Measurements from ENCODE around the gene HCN2. TPM values are rescaled to one million over a fixed set of nuclear protein-coding genes. Genes with fewer than 3 reads are reported as not detected.

Gene HCN2
- 0.06 TPM in 1 of 2 replicates, not detected in the other for total RNA-seq (ENCODE audit: low replicate concordance)

DNA sequence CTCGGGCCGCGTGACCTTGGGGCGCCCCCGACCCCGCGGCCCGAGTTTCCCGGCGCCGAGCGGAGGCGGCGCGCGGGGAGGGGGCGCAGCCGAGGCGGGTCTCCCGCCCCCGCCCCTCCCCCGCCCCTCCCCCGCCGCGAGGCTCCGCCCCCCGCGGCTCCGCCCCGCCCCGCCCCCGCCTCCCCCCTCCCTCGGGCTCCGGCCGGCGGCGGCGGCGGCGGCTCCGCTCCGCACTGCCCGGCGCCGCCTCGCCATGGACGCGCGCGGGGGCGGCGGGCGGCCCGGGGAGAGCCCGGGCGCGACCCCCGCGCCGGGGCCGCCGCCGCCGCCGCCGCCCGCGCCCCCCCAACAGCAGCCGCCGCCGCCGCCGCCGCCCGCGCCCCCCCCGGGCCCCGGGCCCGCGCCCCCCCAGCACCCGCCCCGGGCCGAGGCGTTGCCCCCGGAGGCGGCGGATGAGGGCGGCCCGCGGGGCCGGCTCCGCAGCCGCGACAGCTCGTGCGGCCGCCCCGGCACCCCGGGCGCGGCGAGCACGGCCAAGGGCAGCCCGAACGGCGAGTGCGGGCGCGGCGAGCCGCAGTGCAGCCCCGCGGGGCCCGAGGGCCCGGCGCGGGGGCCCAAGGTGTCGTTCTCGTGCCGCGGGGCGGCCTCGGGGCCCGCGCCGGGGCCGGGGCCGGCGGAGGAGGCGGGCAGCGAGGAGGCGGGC, at the start of gene HCN2:
HCN2 (plus strand) TSS at position 189 of the 703 bp plus-strand sequence; CDS start at position 254, 65 bp downstream.
- H3K27me3 Mint-ChIP-seq (ENCODE audit: insufficient read depth, low read depth) = peaks cover 37% of the 10 kb centered on the region
- H3K27ac Mint-ChIP-seq = no peak within 1 kb of the TSS
- H3K79me2 ChIP-seq (ENCODE audit: low read depth) = no peaks in the 10 kb centered on the region
- no peaks in the 10 kb centered on the region for H3K36me3 ChIP-seq
- H3K9me3 Mint-ChIP-seq = peaks cover 4% of the 10 kb centered on the region
- no peak within 1 kb of the TSS for H3K4me3 ChIP-seq
- H3K4me1 Mint-ChIP-seq = peaks cover 5% of the 10 kb centered on the region
- H3F3A ChIP-seq (ENCODE audit: low read depth) = peaks cover 24% of the 10 kb centered on the region
- peak within 1 kb of the TSS; percentile 78 for H3K4me3 Mint-ChIP-seq
- no peak within 1 kb of the TSS for H2AFZ ChIP-seq (replicated peaks)
- TF ChIP-seq, protein P1, sequence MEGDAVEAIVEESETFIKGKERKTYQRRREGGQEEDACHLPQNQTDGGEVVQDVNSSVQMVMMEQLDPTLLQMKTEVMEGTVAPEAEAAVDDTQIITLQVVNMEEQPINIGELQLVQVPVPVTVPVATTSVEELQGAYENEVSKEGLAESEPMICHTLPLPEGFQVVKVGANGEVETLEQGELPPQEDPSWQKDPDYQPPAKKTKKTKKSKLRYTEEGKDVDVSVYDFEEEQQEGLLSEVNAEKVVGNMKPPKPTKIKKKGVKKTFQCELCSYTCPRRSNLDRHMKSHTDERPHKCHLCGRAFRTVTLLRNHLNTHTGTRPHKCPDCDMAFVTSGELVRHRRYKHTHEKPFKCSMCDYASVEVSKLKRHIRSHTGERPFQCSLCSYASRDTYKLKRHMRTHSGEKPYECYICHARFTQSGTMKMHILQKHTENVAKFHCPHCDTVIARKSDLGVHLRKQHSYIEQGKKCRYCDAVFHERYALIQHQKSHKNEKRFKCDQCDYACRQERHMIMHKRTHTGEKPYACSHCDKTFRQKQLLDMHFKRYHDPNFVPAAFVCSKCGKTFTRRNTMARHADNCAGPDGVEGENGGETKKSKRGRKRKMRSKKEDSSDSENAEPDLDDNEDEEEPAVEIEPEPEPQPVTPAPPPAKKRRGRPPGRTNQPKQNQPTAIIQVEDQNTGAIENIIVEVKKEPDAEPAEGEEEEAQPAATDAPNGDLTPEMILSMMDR (IDR thresholded peaks at IDR 0.05) = no peak
- TF ChIP-seq EZH2 (IDR thresholded peaks at IDR 0.05) = no peak
- no peak for TF ChIP-seq EZH2phosphoT487 (IDR thresholded peaks at IDR 0.05)
- H3K9me3 ChIP-seq (ENCODE audit: low read depth) = no peaks in the 10 kb centered on the region
- H3K9ac ChIP-seq = no peak within 1 kb of the TSS
- H3K4me1 ChIP-seq = no peaks in the 10 kb centered on the region
- no peak within 1 kb of the TSS for H3K27ac ChIP-seq
- no peaks in the 10 kb centered on the region for H3K36me3 Mint-ChIP-seq
- DNase-seq (ENCODE audit: low spot score) = no peak
- H3K4me2 ChIP-seq = peak within 1 kb of the TSS; percentile 62
- peaks cover 73% of the 10 kb centered on the region for H3K27me3 ChIP-seq
- peaks cover 79% of the 10 kb centered on the region for H4K20me1 ChIP-seq (ENCODE audit: low read depth)

DNA sequence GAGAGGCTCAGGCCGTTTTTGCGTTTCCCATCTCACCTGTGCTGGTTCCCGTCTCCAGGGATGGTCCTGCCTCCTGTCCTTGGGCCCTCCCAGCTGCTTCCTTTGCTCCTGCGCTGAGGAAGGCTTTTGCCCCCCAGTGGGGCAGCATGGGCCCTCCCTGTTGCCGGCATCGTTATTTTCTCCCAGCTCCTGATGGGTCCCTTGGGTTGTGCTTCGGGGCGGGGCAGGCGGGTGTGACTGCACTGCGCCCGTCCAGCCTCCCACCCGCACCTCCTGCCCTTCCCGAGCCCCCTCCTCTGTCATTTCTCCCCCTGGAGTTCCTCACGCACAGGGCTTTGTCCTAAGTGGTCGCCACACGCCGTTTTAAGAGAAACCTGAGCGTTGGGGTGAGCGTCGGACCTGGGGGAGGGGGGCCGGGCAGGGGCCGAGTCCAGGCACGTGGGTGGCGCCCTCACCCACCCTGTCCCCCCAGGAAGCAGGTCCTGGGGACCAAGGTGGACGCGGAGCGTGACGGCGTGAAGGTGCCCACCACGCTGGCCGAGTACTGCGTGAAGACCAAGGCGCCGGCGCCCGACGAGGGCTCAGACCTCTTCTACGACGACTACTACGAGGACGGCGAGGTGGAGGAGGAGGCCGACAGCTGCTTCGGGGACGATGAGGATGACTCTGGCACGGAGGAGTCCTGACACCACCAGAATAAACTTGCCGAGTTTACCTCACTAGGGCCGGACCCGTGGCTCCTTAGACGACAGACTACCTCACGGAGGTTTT, 48.6 kb upstream of the HCN2 start:
- Histone ChIP-seq H3K79me2 (ENCODE audit: low read depth) (no peaks in the 10 kb centered on the region), H3F3A (ENCODE audit: low read depth) (no peaks in the 10 kb centered on the region), H3K4me1 (no peaks in the 10 kb centered on the region), H3K36me3 (no peaks in the 10 kb centered on the region), H3K4me3 (no peak overlapping the region), H3K4me2 (no peak overlapping the region), H4K20me1 (ENCODE audit: low read depth) (peaks cover 26% of the 10 kb centered on the region), H3K9me3 (ENCODE audit: low read depth) (no peaks in the 10 kb centered on the region), H2AFZ (replicated peaks) (no peak overlapping the region), H3K9ac (no peak overlapping the region), H3K27ac (no peak overlapping the region), H3K27me3 (no peaks in the 10 kb centered on the region)
- TF ChIP-seq, protein P1 (IDR thresholded peaks at IDR 0.05) = no peak
- TF ChIP-seq EZH2phosphoT487 (IDR thresholded peaks at IDR 0.05) (no peak), EZH2 (IDR thresholded peaks at IDR 0.05) (no peak)
- H3K36me3 Mint-ChIP-seq = peaks cover 10% of the 10 kb centered on the region
- H3K4me3 Mint-ChIP-seq = no peak overlapping the region
- DNase-seq (ENCODE audit: low spot score) = no peak
- H3K9me3 Mint-ChIP-seq = no peaks in the 10 kb centered on the region
- no peaks in the 10 kb centered on the region for H3K4me1 Mint-ChIP-seq
- no peak overlapping the region for H3K27ac Mint-ChIP-seq
- H3K27me3 Mint-ChIP-seq (ENCODE audit: insufficient read depth, low read depth) = peaks cover 6% of the 10 kb centered on the region

DNA sequence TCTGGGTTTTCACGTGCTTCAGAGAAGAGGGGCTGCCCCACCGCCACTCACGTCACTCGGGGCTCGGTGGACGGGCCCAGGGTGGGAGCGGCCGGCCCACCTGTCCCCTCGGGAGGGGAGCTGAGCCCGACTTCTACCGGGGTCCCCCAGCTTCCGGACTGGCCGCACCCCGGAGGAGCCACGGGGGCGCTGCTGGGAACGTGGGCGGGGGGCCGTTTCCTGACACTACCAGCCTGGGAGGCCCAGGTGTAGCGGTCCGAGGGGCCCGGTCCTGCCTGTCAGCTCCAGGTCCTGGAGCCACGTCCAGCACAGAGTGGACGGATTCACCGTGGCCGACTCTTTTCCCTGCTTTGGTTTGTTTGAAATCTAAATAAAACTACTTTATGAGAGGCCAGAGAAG, 48.0 kb upstream of the HCN2 start:
- no peak overlapping the region for H3K9ac ChIP-seq
- no peak overlapping the region for H2AFZ ChIP-seq (replicated peaks)
- no peak overlapping the region for H3K27ac ChIP-seq
- H3F3A ChIP-seq (ENCODE audit: low read depth) = no peaks in the 10 kb centered on the region
- Mint-ChIP-seq H3K9me3 (no peaks in the 10 kb centered on the region), H3K27ac (no peak overlapping the region), H3K4me3 (no peak overlapping the region), H3K4me1 (no peaks in the 10 kb centered on the region), H3K27me3 (ENCODE audit: insufficient read depth, low read depth) (peaks cover 6% of the 10 kb centered on the region), H3K36me3 (peaks cover 10% of the 10 kb centered on the region)
- no peaks in the 10 kb centered on the region for H3K9me3 ChIP-seq (ENCODE audit: low read depth)
- no peaks in the 10 kb centered on the region for H3K4me1 ChIP-seq
- H3K27me3 ChIP-seq = no peaks in the 10 kb centered on the region
- H3K36me3 ChIP-seq = no peaks in the 10 kb centered on the region
- H3K79me2 ChIP-seq (ENCODE audit: low read depth) = no peaks in the 10 kb centered on the region
- peaks cover 20% of the 10 kb centered on the region for H4K20me1 ChIP-seq (ENCODE audit: low read depth)
- TF ChIP-seq EZH2phosphoT487 (IDR thresholded peaks at IDR 0.05) = no peak
- TF ChIP-seq EZH2 (IDR thresholded peaks at IDR 0.05) = no peak
- TF ChIP-seq, protein P1 (IDR thresholded peaks at IDR 0.05) = no peak
- no peak overlapping the region for H3K4me2 ChIP-seq
- H3K4me3 ChIP-seq = no peak overlapping the region
- DNase-seq (ENCODE audit: low spot score) = no peak

Measured in neural progenitor cell (in vitro differentiated cells).